HL-60 (cell line): Measurements from ENCODE around the gene DCTN2.

Experiments
- CTCF ChIP-seq: IDR thresholded peaks from one replicate; pipeline ENCODE4 v1.5.1; 2011; ENCODE audit warnings: low read length, control low read depth, inconsistent platforms; ENCODE audit not compliant: insufficient read depth
- GABPA ChIP-seq: IDR thresholded peaks from 2 replicates; pipeline ENCODE4 v1.6.1; 2012; ENCODE audit warnings: low read depth
- POLR2AphosphoS5 ChIP-seq: IDR thresholded peaks from 2 replicates; pipeline ENCODE4 v1.6.1; 2012; ENCODE audit warnings: low read depth
- REST ChIP-seq: IDR thresholded peaks from 2 replicates; pipeline ENCODE4 v1.6.1; 2012; ENCODE audit warnings: low read depth; ENCODE audit not compliant: insufficient replicate concordance
- SPI1 ChIP-seq: IDR thresholded peaks from 2 replicates; pipeline ENCODE4 v1.6.1; 2012; ENCODE audit warnings: low read depth, mild to moderate bottlenecking, borderline replicate concordance

GRCh38 chr12:57554453-57554852 lies 7.5 kb upstream of the DCTN2 start:
- TF ChIP-seq CTCF (no peak), POLR2AphosphoS5 (no peak), GABPA (no peak), REST (no peak), SPI1 (no peak)
